Right renal cortex interstitium (tissue), 3 donors: Measurements from ENCODE around the gene SIRT2. TPM values are rescaled to one million over a fixed set of nuclear protein-coding genes. Genes with fewer than 3 reads are reported as not detected.
"Not testable (repeated sequence)": the region's sequence is repeated elsewhere in the genome, so short reads cannot be mapped to it uniquely, and the experiment has no call there.

Source experiments
- DNase-seq, 3 donors: peaks; one replicate each; pipeline ENCODE4 v3.0.0-alpha.2; 2013; ENCODE audit warnings: low read depth in 3 of 3, low spot score in 2 of 3
- polyA plus RNA-seq, 3 donors: library from polyadenylated mRNA; unstranded; fragments of 120-200 nt; gene quantifications; one replicate each; pipeline ENCODE4 v1.2.1, GENCODE V29; 2013; ENCODE audit not compliant: insufficient read length in 3 of 3

SIRT2 gene
- polyA plus RNA-seq, 3 donors = 35.8 to 41.0 (median 38.5) TPM

DNA sequence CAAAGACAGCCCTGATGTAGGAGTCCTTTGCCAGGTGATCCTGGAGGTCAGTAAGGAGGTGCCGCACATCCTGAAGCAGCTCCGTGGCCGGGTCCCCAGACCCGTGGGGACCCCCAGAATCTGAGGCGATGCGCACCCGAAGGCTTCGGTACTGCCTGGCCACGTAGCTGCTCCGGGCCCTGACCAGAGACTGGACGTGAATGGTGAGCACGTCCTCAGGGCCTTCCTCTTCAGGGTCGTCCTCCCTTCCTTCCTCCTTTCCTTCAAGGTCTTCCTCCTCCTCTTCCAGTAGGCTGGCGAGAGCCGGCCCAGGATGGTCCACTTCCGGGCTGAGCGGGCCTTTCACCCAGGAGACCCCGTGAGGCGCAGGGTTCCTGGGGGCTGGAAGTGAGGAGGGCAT lies 28.8 kb downstream of the SIRT2 start:
- no peak for DNase-seq

DNA sequence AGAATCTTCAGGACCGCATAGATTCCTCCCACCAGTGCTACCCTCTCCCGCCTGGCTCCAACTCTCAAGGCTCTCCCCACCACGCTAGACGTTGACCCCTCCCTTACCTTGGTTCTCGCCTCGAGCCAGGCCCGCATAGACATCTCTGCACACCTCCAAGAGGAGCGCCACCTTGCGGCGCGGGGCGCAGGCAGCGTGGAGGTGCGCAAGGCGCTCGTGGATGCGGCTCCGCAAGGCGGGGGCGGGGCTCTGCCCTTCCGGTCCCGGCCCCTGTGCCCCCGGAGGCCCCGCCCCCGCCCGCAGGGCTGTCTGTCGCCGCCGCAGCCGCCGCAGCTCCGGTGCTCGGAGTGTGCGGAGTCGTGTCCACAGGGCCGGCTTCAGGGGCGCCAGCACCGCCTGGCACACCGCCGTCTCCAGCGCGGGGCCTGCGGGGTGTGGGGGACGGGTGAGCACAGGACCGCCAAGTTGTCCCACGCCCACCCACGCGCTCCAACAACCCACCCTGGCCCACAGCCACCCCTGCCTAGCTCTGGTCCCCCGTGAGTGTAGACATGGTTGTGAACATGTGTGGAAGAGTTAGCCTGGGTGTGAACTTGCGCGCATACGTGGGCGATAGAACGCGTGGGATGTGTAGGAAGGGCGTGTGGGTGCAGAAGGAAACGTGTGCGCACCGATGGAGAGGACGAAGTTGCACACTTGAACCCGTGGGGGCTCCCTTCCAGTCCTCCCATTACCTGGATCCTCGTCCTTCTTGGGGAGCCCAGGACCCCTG lies 29.4 kb downstream of the SIRT2 start:
- DNase-seq = peak in 1 of 3 donors; percentile 50

DNA sequence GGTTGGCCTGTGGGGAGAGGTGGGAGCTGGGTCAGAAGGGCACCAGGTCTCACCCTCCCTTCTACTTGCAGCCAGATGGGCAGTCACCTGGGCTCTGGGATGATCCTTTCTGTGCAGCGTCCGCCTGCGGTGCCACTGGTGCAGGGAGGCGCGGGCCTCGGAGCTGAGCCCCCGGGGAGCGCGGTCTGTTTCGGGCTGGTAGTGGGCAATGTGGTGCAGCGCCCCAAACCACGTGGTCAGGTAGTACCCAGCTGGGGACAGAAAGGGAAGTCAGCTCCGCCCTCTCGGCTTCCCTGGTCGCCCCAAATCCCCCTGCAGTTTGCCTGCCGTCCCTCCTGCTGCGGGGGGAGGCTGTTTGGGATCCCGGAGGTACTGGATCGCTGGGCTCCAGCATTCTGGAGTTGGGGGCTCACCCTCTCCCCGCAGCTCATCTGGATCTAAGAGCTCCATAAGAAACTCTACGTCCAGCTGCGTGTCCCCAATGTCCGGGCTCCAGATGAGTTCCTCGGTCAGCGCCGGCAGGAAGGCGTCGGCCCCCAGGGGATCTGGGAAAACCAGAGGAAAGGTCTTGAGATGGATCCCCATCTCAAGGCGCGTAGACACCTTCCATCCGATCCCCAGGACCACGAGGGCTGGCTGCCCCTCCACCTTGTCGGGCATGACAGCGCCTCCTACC lies 30.1 kb downstream of the SIRT2 start:
- no peak for DNase-seq

DNA sequence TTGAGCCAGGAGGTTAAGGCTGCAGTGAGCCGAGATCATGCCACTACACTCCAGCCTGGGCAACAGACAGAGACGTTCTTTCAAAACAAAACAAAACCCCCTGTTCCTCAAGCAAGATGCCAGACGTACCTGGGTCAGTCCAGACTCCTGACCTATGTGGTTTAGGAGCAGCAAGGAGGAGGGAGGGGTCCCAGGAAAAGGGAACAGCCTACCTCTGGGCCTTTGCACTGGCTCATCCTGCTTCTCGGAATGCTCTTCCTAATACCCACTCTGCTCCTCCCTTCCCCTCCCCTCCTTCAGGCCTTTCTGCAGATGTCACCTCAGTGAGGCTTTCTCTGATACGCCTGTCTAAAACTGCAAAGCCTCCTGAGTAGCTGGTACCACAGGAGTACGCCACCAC lies 30.9 kb downstream of the SIRT2 start:
- DNase-seq = no peak

DNA sequence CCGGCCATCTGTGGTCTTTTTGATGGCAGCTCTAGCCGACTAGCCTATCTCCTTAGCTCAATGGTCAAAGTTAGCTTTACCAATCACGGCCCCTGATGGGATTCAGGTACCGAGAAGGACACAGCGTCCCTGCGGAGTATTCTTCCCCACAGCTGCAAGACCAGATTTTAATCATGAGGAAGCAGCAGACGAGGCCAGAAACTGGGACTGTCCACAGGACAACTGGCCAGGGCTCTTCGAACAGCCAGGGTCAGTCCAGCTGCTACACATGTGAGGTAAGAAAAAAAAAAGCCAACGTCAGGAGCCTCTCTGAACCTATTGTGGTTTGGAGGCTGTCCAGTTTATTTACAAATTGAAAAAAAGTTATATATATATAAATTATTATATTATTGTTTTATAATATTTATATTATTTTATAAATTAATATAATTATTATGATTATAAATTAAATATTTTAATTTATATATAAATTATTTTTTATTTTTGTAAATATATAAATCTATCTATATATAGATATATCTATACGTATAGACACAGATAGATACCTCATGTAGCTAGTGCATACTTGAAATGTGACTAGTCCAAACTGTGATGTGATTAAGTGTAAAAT lies 32.1 kb downstream of the SIRT2 start:
- no peak for DNase-seq

DNA sequence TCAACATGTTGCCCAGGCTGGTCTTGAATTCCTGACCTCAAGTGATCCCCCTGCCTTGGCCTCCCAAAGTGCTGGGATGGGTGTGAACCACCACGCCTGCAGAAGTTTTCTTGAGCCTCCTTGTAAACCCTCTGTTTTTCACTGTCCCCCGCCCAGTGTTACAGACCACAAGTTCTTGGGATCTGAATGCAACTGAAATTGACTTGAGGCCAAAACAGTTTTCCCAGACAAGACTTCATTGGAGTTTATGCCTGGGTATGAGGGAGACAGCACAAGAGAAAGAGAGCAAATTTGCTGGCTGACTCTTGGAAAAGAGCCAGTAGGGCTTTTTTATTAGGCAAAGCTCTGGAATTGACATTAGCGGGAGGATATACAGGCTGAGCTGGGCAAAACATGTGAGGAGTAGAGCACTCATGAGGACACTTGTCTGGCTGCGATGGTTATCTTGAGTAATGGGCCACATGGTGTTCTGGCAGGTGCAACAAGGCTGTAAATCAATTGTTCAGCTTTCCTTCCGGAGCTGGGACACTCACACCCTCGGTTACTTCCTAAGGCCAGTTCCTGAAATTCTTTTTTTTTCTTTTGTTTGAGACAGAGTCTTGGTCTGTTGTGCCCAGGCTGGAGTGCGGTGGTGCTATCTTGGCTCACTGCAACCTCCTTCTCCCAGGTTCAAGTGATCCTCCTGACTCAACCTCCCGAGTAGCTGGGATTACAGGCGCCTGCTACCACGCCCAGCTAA lies 36.9 kb downstream of the SIRT2 start:
- no peak for DNase-seq

DNA sequence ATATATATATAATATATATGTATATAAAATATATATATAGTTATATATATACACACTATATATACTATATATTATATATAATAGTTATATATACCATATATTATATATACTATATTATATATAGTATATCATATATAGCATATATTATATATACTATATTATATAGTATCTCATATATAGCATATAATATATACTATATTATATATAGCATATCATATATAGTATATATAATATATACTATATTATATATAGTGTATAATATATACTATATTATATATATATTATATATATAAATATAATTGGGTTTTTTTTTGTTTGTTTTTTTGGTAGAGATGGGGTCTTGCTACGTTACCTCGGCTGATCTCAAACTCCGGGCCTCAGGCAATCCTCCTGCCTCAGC lies 38.0 kb downstream of the SIRT2 start:
- DNase-seq = no peak

DNA sequence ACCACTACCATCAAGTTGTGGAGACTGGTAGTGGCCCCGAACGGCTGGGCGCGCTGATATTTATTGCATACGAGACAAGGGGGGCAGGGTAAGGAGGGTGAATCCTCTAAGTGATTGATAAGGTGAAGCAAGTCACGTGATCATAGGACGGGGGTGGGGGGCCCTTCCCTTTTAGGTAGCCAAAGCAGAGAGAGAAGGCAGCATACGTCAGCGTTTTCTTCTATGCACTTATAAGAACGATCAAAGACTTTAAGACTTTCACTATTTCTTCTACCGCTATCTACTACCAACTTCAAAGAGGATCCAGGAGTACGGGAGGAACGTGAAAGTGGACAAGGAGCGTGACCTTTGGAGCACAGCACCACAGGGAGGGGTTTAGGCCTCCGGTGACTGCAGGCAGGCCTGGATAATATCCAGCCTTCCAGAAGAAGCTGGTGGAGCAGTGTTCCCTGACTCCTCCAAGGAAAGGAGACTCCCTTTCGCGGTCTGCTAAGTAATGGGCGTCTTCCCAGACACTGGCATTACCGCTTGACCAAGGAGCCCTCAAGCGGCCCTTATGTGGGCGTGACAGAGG lies 39.7 kb downstream of the SIRT2 start:
- DNase-seq = not testable (repeated sequence)

DNA sequence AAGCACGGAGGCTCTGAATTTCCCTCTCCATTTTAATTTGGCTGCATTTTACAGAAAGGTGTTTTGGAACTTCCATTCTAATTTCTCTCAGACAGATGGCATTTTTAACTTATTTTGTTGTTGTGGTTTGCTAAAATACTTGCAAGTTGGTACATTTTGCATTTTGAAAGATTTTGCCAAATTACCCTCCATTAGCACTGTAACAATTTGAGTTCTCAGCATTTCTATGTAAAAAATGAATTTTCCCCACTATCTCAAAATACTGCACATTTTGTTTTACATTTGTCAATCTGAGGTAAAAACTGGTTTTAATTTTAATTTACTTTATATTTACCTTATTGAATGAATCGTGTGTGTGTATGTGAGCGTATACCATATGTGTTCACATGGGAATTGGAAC lies 42.6 kb downstream of the SIRT2 start:
- no peak for DNase-seq

DNA sequence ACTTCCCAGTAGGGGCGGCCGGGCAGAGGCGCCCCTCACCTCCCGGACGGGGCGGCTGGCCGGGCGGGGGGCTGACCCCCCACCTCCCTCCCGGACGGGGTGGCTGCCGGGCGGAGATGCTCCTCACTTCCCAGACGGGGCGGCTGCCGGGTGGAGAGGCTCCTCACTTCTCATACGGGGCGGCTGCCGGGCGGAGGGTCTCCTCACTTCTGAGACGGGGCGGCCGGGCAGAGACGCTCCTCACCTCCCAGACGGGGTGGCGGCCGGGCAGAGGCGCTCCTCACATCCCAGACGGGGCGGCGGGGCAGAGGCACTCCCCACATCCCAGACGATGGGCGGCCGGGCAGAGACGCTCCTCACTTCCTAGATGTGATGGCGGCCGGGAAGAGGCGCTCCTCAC lies 43.7 kb downstream of the SIRT2 start:
- DNase-seq = not testable (repeated sequence)

DNA sequence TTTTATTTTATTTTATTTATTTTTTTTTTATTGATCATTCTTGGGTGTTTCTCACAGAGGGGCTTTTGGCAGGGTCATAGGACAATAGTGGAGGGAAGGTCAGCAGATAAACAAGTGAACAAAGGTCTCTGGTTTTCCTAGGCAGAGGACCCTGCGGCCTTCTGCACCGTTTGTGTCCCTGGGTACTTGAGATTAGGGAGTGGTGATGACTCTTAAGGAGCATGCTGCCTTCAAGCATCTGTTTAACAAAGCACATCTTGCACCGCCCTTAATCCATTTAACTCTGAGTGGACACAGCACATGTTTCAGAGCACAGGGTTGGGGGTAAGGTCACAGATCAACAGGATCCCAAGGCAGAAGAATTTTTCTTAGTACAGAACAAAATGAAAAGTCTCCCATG lies 44.5 kb downstream of the SIRT2 start:
- DNase-seq = not testable (repeated sequence)

DNA sequence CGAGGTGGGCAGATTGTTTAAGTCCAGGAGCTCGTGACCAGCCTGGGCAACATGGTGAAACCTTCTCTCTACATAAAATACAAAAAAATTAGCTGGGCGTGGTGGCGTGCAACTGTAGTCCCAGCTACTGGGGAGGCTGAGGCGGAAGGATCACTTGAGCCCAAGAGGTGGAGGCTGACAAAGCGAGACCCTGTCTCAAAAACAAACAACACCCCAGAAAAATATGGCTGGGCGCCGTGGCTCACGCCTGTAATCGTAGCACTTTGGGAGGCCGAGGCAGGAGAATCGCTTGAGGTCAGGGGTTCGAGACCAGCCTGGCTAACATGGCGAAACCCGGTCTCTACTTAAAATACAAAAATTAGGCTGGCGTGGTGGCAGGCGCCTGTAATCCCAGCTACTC lies 46.2 kb downstream of the SIRT2 start:
- no peak for DNase-seq

DNA sequence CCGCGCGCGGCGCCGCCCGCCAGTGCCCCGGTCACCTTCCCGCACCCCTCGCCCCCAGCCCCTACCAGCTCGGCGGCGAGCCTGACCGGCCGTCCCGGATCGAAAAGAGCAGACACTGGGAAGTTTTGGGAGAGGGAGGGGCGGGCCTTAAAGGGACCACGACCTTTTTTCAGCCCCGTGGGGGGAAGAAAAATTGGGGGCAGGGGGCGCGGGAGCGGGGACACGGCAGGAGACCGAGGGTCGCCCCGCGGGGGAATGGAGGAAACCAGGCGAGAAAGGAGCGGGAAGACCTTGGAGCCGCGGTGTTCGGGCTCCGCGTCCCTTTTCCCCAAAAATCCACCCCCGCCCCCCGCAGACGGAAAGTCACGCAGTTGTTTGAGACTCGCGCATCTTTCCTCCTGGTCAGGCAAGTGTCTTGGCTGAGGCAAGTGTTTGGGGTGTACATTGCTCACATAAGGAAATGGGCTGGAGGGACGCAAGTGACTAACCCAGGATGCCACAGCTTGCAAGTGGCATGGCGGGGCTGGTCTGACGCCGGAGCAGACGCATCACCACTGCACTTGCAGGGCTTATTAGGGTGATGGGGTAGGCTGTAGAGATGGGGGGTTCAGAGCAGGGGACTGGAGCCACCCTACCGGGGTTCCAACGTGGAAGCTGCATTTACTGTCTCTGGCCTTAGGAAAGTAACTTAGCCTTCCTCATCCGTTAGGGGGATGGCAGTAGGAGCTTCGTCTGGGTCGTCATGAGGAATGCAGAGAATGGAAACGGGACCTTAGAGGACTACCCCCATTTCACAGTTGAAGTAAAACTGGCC lies 47.0 kb downstream of the SIRT2 start:
- DNase-seq = no peak

DNA sequence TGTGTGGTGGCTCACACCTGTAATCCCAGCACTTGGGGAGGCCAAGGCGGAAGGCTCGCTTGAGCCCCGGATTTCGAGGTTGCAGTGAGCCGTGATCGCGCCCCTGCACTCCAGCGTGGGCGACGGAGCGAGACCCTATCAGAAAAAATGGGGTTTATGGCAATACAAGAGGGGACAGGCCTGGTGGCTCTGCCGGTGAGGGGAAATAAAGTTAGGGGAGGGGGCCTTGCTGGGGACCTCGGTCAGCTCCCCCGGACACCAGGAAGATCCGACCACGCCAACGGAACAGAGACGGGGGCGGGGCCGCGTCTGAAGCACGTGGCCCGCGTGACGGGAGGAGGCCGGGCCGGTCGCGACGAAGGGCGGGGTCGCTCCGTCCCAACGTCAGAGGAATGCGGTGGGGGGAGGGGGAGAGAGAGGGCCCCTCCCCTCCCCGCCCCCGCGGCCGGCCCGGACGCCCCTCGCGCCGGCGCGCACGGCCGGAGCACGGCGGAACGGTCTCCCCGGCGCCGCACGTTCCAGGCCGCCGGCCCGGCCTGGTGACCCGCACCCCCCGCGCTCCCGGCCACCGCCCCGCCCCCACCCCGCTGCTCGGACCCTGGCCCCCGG lies 47.7 kb downstream of the SIRT2 start:
- DNase-seq = peak in 2 of 3 donors; percentile 68 to 86

DNA sequence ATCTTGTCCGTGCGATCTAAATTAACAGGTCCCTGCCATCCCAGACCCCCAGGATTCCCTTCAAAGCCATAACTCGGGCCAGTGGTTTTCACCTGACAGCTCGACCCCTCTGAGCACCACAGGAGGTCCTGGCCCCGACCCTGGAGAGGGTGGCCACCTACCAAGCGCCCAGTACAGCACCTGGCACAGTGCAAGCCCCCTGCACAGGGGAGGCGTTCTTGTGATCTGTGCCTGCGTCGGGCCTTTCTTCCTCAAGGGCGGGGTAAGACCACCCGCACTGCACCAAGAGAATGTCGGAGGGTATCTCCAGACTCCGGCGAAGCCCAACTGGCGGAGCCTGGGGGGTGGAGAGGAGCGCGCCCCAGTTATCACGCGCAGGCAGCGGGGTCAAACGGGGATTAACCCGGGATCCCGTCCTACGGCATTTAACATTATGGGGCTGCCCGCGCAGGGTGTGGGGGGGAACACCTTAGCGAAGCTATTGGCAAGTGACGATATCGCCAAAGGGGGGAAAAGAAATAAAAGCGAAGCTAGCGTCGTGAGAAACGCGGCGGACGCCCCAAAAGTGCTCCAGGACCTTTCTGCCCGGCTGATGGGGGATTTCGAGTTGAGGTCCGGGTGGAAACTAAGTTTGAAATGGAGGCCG lies 48.3 kb downstream of the SIRT2 start:
- DNase-seq = no peak

DNA sequence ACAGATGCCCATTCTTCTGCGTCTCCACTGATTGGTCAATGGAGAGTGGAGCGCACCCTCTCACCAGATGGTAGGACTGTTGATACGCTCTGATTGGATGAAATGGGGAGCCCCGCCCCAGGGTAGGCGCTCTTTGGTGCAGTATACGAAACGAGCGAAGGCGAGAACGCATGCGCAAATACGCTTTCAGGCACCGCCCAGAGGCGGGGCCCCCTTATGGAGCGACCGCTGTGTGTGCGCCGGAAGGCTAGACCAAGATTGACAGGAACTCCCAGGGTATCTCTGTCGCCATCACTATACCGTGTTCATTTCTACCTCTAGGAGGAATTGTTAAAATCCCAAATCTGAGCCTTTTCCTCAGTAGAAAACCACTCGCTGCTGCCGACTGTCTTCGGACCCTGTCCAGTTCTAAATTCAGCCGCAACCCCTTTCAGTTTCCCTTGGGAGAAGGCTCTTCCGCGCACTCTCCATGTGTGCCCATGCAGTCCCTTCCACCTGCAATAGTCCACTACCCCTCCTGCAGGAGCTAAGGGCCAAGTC lies 48.9 kb downstream of the SIRT2 start:
- peak in 2 of 3 donors; percentile 100 for DNase-seq

DNA sequence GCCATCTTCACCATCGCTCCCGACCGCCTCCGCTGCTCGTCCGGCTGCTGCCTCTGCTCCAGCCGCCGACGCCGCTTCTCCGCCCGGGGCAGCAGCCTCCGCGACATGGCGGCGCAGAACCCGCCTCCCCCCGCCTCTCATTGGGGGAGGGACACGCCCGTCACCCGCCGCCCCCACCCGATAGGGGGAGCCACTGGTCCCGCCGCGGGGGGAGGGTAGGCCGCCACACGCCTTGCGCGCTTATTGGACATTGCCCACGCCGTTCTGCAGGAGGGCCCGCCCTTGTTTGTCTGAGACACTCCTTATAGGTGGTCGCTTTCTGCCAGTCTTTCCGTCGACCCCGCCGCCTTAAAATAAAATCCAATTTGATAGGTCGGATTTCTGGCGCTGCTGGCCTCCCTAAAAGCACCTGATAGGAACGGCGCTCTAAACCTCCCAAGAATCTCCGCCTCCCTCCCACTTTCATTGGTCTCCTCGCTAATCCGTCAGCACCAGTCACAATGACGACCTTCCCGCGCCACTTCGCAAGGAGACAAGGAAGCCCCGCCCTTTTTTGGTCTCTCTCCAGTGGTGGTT lies 49.5 kb downstream of the SIRT2 start, which contains the start of gene HNRNPL:
TSS of gene HNRNPL (minus strand) at position 127 of the 576 bp plus-strand sequence. CDS start at position 107, 20 bp downstream.
- DNase-seq = peak in 1 of 3 donors; percentile 100

DNA sequence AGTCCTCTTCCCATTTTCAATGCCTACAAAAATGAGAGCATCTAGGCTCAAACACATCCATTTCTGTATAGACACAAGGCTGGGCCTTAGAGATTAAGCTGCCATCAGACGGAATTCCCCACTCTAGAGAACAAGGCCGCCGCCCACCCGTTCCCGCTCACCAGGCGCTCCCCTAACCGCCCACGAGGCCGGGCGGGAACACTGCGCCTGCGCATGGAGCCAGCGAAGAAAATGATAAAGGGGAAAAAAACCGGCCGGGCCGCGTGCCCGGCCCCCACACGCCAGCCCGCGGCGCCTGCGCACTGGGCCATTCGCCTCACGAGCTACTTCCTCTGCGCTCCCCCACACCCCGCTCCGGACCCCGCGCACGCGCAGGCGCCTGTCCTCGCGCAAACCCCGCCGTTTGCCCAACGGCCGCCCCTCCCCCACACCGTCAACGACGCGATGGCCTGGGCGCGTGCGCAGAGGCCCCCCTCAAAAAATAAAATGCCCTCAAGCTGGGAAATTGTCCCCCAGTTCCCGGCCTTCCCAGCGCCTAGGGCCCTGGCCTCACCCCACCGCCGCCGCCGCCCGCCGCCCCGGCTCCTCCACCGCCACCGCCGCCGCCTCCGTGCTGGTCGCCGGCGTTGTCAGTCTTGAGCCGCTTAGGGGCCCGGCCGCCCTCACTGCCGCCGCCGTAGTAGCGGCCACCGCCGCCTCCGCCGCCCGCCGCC lies 50.1 kb downstream of the SIRT2 start:
- DNase-seq = peak; percentile 91 to 93 (median 91)
